Activated CD4-positive, alpha-beta memory T cell treated with anti-CD3 and anti-CD28 coated beads for 36 hours (primary cell): Measurements from ENCODE around the gene PTPRN2. TPM values are rescaled to one million over a fixed set of nuclear protein-coding genes. Genes with fewer than 3 reads are reported as not detected.

Experiments
- CTCF ChIA-PET: fragments of 350-600 bp; sonication (Branson Sonifier 250); formaldehyde crosslinking; loops from one replicate; lab custom pipeline; 2021; ENCODE audit warnings: antibody characterized with exemption, inconsistent platforms; lab: Charles Lee
- POLR2A ChIA-PET: fragments of 350-600 bp; sonication (Branson Sonifier 250); formaldehyde crosslinking; loops from one replicate; lab custom pipeline; 2021; ENCODE audit warnings: antibody characterized with exemption; lab: Charles Lee
- DNase-seq: peaks from one replicate; pipeline ENCODE4 v3.0.0-alpha.2; 2020
- H3K27ac Mint-ChIP-seq: one replicate; pipeline ENCODE4 v1.8.0; 2021; ENCODE audit warnings: mixed read lengths
- H3K27me3 Mint-ChIP-seq: one replicate; pipeline ENCODE4 v1.8.0; 2021; ENCODE audit warnings: mixed read lengths
- H3K36me3 Mint-ChIP-seq: one replicate; pipeline ENCODE4 v1.8.0; 2021; ENCODE audit warnings: mixed read lengths
- H3K4me1 Mint-ChIP-seq: one replicate; pipeline ENCODE4 v1.8.0; 2021; ENCODE audit warnings: low read depth, mixed read lengths
- H3K4me3 Mint-ChIP-seq: one replicate; pipeline ENCODE4 v1.8.0; 2021; ENCODE audit warnings: mild to moderate bottlenecking, mixed read lengths
- H3K9me3 Mint-ChIP-seq: one replicate; pipeline ENCODE4 v1.8.0; 2021; ENCODE audit warnings: mixed read lengths
- intact Hi-C: fragments of 100-400 bp; cut with micrococcal nuclease; formaldehyde crosslinking; loops from one replicate; pipeline ENCODE4 v1.15.1; 2023
- total RNA-seq, 2 experiments: library from RNA; stranded (reverse); gene quantifications; one replicate each; pipeline ENCODE4 v1.2.3, GENCODE V29; 2021

Gene PTPRN2
- total RNA-seq, 2 experiments from 2014 or later, result 0.51 to 0.64 TPM

DNA sequence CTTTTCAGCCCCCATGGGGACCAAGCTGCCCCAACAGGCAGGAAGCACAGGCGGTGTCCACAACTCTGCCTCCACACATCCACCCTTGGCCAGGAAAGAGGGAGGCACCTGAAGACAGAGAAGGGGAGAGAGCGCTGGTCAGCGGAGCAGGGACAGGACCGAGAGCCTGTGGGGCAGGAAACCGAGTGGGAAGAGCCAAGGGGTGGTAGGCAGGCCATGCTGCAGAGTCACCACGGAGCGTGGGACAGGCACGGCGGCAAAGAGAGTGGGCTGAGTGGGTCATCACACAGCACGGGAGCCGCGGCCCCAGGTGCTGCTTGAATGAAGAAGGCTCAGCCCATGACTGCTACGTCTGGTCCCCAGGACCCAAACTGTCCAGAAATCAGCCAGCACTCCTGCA lies 109.8 kb downstream of the PTPRN2 start:
- no peaks in the 10 kb centered on the region for H3K4me1 Mint-ChIP-seq
- peaks cover 3% of the 10 kb centered on the region for H3K27me3 Mint-ChIP-seq
- H3K27ac Mint-ChIP-seq, result no peak overlapping the region
- H3K36me3 Mint-ChIP-seq, result no peaks in the 10 kb centered on the region
- POLR2A ChIA-PET, result no interaction called here
- no peaks in the 10 kb centered on the region for H3K9me3 Mint-ChIP-seq
- H3K4me3 Mint-ChIP-seq, result no peak overlapping the region
- CTCF ChIA-PET, result no interaction called here
- no peak for DNase-seq
- intact Hi-C loops, result no loop called here

DNA sequence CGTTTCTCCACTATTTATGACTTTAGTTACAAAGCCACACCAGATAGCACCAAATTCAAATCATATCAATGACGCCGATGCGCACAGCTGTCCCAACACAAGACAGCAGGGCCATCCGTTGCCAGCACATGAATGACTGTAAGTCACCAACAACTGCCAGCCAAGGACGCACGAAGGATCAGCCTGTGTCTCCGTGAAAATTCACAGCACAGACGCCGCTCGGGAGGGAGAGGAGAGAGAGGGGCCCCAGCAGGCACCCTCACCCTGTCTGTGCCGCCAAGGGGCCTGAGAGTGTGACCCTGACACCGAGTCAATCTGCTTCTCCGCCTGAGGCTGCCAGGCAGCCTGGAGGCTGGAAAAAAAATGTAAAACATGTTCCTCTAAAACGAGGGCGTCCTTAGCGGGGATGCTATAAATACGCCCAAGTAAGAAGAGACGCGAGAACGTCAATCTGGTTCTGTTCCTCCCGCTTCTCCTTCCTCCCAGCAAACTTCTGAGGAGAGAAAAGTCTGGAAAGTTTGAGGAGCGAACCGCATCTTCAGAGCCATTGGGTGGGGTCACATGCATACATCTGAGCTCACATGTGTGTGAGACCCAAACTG lies 111.2 kb downstream of the PTPRN2 start:
- no peaks in the 10 kb centered on the region for H3K9me3 Mint-ChIP-seq
- H3K36me3 Mint-ChIP-seq, result no peaks in the 10 kb centered on the region
- H3K27me3 Mint-ChIP-seq, result peaks cover 8% of the 10 kb centered on the region
- H3K4me3 Mint-ChIP-seq, result no peak overlapping the region
- ChIA-PET POLR2A (no interaction called here), CTCF (no interaction called here)
- H3K4me1 Mint-ChIP-seq, result no peaks in the 10 kb centered on the region
- DNase-seq, result no peak
- intact Hi-C loops, result no loop called here
- H3K27ac Mint-ChIP-seq, result no peak overlapping the region

DNA sequence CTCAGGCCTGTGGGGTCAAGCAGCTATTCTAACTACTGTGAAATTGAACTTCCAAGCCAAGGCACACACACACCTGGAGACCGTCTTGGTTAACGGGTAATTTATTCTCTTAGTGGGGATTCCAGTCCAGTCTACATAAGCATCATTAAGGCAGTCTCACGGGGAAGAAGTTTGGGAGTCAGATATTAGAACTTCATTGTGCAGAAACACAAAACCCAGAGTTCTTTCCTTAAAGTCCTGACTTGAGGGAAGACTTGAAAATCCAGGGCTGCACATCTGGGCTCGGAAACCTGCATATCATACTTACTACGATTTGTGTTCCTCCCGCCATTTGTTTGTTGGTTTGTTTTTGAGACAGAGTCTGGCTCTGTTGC lies 112.0 kb downstream of the PTPRN2 start:
- CTCF ChIA-PET, result no interaction called here
- Mint-ChIP-seq H3K36me3 (no peaks in the 10 kb centered on the region), H3K27ac (no peak overlapping the region)

DNA sequence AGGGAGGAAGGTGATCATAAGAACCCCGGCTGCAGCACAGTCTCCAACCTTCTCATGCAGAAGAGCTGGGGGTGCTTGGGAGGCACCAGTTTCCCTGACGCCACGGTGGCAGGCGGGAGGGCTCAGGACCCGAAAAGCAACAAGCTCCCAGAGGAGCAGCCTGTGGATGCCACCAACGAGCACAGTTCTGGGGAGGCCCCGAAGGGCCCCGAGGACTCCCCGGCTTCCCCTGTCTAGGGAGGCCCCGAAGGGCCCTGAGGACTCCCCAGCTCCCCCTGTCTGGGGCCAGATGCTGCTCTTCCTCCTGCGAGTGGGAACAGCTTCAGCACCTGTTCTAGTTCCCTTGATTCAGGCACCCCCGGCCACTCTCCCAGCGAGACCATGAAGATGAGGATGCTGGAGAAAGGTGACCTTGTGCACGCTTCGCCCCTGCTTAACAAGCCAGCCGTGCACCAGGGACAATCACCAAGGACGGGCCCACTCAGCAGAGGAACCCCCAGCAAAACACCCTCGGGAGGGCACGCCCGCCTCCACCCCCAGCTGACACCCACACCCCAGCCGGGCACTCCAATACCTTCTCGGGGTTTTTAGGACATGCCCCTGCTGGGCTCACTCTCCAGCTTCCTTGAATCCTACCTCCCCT lies 112.5 kb downstream of the PTPRN2 start:
- intact Hi-C loops, result no loop called here
- Mint-ChIP-seq H3K4me1 (no peaks in the 10 kb centered on the region), H3K36me3 (no peaks in the 10 kb centered on the region), H3K27me3 (peaks cover 8% of the 10 kb centered on the region), H3K27ac (no peak overlapping the region), H3K4me3 (no peak overlapping the region), H3K9me3 (no peaks in the 10 kb centered on the region)
- ChIA-PET POLR2A (no interaction called here), CTCF (no interaction called here)
- no peak for DNase-seq

More for the DNA sequence above, 112.0 kb downstream of the PTPRN2 start:
- Mint-ChIP-seq H3K9me3 (no peaks in the 10 kb centered on the region), H3K4me3 (no peak overlapping the region), H3K27me3 (peaks cover 8% of the 10 kb centered on the region), H3K4me1 (no peaks in the 10 kb centered on the region)
- POLR2A ChIA-PET, result no interaction called here
- no peak for DNase-seq
- intact Hi-C loops, result no loop called here

DNA sequence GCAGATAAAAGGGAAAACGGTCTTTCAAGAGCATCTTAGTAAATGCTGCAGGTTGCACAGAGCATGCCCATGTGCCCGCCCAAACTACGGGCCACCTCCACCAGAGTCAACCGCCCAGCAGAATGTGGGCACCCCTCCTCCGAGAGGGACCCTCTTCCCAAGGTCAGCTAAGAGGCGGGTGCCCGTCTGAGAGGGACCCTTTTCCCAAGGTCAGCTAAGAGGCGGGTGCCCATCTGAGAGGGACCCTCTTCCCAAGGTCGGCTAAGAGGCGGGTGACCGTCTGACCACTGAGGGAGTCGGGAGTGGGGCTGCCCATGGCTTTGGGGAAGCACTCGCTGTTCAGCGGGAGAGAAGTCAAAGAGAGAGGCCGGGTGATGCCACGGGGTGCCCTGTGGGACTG lies 113.1 kb downstream of the PTPRN2 start:
- Mint-ChIP-seq H3K27me3 (peaks cover 8% of the 10 kb centered on the region), H3K4me3 (no peak overlapping the region), H3K27ac (no peak overlapping the region), H3K36me3 (no peaks in the 10 kb centered on the region), H3K9me3 (no peaks in the 10 kb centered on the region), H3K4me1 (no peaks in the 10 kb centered on the region)
- intact Hi-C loops, result no loop called here
- ChIA-PET POLR2A (no interaction called here), CTCF (no interaction called here)
- no peak for DNase-seq

DNA sequence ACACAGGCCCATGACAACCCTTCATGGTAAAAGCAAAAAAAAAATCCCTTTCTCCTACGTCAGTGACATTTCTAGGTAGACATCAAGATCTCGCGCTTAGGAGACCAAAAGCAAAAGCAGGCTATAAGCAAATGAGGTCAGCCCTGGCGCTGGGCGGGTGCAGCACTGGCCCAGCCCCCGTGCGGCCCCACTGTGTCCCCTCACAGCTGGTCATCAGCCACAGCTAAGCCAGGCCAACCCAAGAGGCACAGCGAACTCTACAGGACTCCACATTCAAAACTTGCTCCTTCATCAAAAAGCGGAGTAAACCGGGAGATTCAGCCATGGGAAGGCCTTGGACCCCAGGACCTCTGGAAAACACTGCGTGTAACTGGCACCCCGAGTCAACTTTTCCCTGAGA lies 113.7 kb downstream of the PTPRN2 start:
- H3K4me1 Mint-ChIP-seq, result no peaks in the 10 kb centered on the region
- intact Hi-C loops, result no loop called here
- peaks cover 8% of the 10 kb centered on the region for H3K27me3 Mint-ChIP-seq
- DNase-seq, result no peak
- H3K4me3 Mint-ChIP-seq, result no peak overlapping the region
- ChIA-PET POLR2A (no interaction called here), CTCF (no interaction called here)
- H3K27ac Mint-ChIP-seq, result no peak overlapping the region
- no peaks in the 10 kb centered on the region for H3K36me3 Mint-ChIP-seq
- H3K9me3 Mint-ChIP-seq, result no peaks in the 10 kb centered on the region

DNA sequence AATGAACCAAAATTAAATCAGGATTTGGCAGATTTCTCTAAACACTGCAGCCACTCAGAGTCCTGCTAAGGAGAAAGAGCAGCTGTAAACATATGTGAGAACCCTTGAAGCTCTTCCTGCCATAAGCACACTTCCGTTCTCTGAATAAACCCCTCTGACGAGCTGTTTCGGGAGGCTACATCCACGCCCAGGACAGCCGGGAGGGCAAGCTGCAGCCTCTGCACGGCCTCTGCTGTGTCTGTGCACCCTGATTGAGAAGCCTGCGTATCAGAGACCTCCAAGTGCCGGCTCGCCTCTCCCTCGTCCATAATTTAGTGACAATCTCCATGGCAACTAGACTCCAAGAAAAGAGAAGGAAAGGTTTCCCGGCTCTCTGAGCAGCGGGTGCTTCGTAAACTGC lies 114.4 kb downstream of the PTPRN2 start:
- H3K36me3 Mint-ChIP-seq, result no peaks in the 10 kb centered on the region
- ChIA-PET POLR2A (no interaction called here), CTCF (no interaction called here)
- intact Hi-C loops, result no loop called here
- no peak overlapping the region for H3K27ac Mint-ChIP-seq
- no peaks in the 10 kb centered on the region for H3K4me1 Mint-ChIP-seq
- no peaks in the 10 kb centered on the region for H3K9me3 Mint-ChIP-seq
- H3K4me3 Mint-ChIP-seq, result no peak overlapping the region
- H3K27me3 Mint-ChIP-seq, result peaks cover 14% of the 10 kb centered on the region
- no peak for DNase-seq

DNA sequence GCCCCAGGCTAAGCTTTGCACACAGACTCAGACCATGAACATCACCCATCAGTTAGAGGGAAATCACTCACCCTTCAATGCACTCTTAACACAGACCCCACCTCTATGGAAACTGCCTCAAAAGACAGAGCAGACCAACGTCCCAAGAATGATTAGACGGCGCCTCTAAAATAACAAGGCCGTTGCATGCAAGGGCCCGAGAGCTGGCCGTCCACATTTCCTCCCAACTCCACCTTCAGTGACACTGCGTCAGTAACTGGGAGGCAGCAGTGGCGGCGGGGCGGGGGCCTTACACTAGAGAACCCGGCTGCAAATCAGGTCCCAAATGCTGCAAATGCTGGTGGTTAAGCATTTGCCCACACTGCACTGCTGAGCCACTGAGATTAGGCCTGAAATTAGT lies 115.0 kb downstream of the PTPRN2 start:
- Mint-ChIP-seq H3K4me1 (no peaks in the 10 kb centered on the region), H3K4me3 (no peak overlapping the region), H3K36me3 (no peaks in the 10 kb centered on the region), H3K9me3 (no peaks in the 10 kb centered on the region), H3K27ac (no peak overlapping the region), H3K27me3 (peaks cover 13% of the 10 kb centered on the region)
- intact Hi-C loops, result no loop called here
- DNase-seq, result no peak
- ChIA-PET POLR2A (no interaction called here), CTCF (no interaction called here)

DNA sequence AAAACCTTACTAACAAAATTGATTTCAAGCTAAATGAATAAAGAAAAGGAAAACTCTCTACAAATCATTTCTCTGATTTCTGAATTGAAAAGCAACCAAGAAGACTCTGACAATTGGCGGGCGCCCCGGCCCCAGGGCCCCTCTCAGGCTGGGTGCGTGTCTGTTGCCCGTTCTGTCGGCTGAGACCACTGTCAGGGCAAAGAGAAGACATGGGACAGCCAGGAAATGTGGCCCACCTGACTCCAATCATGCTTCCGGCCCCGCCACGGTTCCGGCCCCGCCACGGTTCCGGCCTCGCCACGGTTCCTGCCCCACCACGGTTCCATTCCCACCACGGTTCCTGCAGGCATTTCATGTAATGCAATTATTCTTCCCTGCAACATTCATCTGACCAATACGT lies 115.9 kb downstream of the PTPRN2 start:
- ChIA-PET POLR2A (no interaction called here), CTCF (no interaction called here)
- Mint-ChIP-seq H3K27ac (no peak overlapping the region), H3K27me3 (peaks cover 15% of the 10 kb centered on the region), H3K4me1 (no peaks in the 10 kb centered on the region), H3K9me3 (no peaks in the 10 kb centered on the region), H3K4me3 (no peak overlapping the region), H3K36me3 (no peaks in the 10 kb centered on the region)
- intact Hi-C loops, result no loop called here
- no peak for DNase-seq

DNA sequence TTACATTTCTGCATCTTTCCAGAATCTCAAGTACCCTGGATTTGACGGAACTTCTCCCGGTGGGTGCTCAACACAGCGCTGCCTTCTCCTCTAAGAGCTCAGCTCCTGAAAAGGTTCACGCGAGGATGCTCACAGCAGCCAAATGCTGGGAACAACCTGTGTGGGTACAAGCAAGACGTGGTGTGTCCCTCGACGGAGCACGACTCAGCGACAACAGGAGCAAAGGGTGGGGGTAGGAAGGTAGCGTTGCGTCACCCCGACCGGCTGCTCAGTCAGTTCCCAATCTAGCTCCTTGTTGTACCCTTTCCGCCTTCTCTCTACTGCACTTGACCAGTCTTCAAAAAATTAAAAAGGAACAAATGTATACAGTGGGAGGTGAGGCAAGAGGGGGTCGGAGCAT lies 117.3 kb downstream of the PTPRN2 start:
- Mint-ChIP-seq H3K36me3 (no peaks in the 10 kb centered on the region), H3K27ac (no peak overlapping the region), H3K4me3 (no peak overlapping the region), H3K9me3 (peaks cover 4% of the 10 kb centered on the region), H3K4me1 (no peaks in the 10 kb centered on the region), H3K27me3 (peaks cover 15% of the 10 kb centered on the region)
- CTCF ChIA-PET, result no interaction called here
- intact Hi-C loops, result no loop called here
- POLR2A ChIA-PET, result no interaction called here
- DNase-seq, result no peak

DNA sequence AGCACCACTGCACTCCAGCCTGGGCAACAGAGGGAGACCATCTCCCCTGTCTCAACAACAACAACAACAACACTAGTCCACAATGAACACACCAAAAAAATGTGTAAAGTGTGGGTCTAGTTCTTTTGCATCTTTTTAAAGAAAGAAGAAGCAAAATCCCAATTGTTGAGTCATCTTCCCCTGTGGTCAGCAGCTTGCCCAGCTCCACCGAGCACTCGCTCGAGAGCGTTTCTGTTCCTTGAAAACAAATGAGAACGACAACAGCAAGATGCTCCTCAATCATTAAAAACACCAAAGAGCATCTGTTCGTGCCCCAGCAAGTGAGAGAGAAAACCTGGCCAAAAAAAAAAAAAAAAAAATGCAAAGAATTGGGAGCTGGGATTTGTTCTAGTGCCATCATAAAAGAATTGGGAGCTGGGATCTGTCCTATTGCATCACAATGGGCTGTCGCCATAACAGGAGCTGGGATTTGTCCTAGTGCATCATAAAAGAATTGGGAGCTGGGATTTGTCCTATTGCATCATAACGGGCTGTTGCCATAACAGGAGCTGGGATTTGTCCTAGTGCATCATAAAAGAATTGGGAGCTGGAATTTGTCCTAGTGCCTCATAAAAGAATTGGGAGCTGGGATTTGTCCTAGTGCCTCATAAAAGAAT lies 118.1 kb downstream of the PTPRN2 start:
- no peak for DNase-seq
- Mint-ChIP-seq H3K36me3 (no peaks in the 10 kb centered on the region), H3K4me1 (no peaks in the 10 kb centered on the region), H3K27me3 (peaks cover 15% of the 10 kb centered on the region), H3K27ac (no peak overlapping the region), H3K4me3 (no peak overlapping the region), H3K9me3 (peaks cover 9% of the 10 kb centered on the region)
- intact Hi-C loops, result no loop called here
- ChIA-PET POLR2A (no interaction called here), CTCF (no interaction called here)

DNA sequence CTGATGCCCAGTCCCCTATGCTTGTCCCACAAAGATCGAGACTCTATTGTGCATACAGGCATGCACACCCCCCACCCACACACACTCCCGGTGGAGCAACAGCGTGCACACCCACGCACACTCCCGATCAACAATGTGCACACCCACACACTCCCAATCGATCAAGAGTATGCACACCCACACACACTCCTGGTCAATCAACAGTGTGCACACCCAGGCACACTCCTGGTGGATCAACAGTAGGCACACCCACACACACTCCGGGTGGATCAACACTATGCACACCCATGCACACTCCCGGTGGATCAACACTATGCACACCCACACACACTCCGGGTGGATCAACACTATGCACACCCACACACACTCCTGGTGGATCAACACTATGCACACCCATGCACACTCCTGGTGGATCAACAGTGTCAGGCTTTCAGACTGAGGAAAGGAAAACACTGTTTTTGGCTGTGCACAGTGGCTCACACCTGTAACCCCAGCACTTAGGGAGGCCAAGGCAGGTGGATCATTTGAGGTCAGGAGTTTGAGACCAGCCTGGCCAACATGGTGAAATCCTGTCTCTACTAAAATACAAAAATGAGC lies 118.8 kb downstream of the PTPRN2 start:
- CTCF ChIA-PET, result interaction anchor here (0.9 kb wide), 1 partner anchor 48 kb away, joined by 3 read pairs; no protein-coding TSS in a partner anchor

More for the DNA sequence above, 118.8 kb downstream of the PTPRN2 start:
- H3K27me3 Mint-ChIP-seq, result peaks cover 15% of the 10 kb centered on the region
- no peaks in the 10 kb centered on the region for H3K4me1 Mint-ChIP-seq
- no peak overlapping the region for H3K4me3 Mint-ChIP-seq
- no peak overlapping the region for H3K27ac Mint-ChIP-seq
- no peaks in the 10 kb centered on the region for H3K36me3 Mint-ChIP-seq
- POLR2A ChIA-PET, result no interaction called here
- intact Hi-C loops, result no loop called here
- H3K9me3 Mint-ChIP-seq, result peaks cover 11% of the 10 kb centered on the region
- no peak for DNase-seq
